ENCODE data around the gene HCN2. TPM values are rescaled to one million over a fixed set of nuclear protein-coding genes. Genes with fewer than 3 reads are reported as not detected.

HCN2 gene
- total RNA-seq, 3 donors from 2014 or later (not counting 1 experiment from before 2014, with no cell fraction given): 0.96 to 1.6 (median 1.1) TPM

- H3K9me3 Mint-ChIP-seq: no peaks in the 10 kb centered on the region
- ATAC-seq: no peak
- Histone ChIP-seq H3K4me1 (ENCODE audit: control insufficient read depth, insufficient read depth, low read length) (peaks cover 24% of the 10 kb centered on the region), H3K27ac (ENCODE audit: low read length) (no peak overlapping the region), H3K9me3 (ENCODE audit: control insufficient read depth, insufficient read depth, low read length) (no peaks in the 10 kb centered on the region), H3K4me3 (ENCODE audit: low read length) (no peak overlapping the region), H3K36me3 (ENCODE audit: control insufficient read depth, insufficient read depth, low read length) (no peaks in the 10 kb centered on the region), H3K27me3 (ENCODE audit: control insufficient read depth, insufficient read depth, low read length) (peaks cover 24% of the 10 kb centered on the region)
- peaks cover 0 to 6% of the 10 kb centered on the region in 2 donors for H3K4me1 Mint-ChIP-seq
- no peak for DNase-seq
- peaks cover 0 to 4% of the 10 kb centered on the region in 2 donors for H3K27me3 Mint-ChIP-seq (ENCODE audit: low read depth in 2 of 2)
- H3K27ac Mint-ChIP-seq: no peak overlapping the region
- no peak overlapping the region for H3K4me3 Mint-ChIP-seq
- TF ChIP-seq, protein P1, sequence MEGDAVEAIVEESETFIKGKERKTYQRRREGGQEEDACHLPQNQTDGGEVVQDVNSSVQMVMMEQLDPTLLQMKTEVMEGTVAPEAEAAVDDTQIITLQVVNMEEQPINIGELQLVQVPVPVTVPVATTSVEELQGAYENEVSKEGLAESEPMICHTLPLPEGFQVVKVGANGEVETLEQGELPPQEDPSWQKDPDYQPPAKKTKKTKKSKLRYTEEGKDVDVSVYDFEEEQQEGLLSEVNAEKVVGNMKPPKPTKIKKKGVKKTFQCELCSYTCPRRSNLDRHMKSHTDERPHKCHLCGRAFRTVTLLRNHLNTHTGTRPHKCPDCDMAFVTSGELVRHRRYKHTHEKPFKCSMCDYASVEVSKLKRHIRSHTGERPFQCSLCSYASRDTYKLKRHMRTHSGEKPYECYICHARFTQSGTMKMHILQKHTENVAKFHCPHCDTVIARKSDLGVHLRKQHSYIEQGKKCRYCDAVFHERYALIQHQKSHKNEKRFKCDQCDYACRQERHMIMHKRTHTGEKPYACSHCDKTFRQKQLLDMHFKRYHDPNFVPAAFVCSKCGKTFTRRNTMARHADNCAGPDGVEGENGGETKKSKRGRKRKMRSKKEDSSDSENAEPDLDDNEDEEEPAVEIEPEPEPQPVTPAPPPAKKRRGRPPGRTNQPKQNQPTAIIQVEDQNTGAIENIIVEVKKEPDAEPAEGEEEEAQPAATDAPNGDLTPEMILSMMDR (IDR thresholded peaks at IDR 0.05): no peak
- intact Hi-C loops (cut with micrococcal nuclease): no loop called here
- no peaks in the 10 kb centered on the region for H3K36me3 Mint-ChIP-seq
- 85% methylated on average over 14 of the region's 19 CpGs for WGBS (ENCODE audit: insufficient coverage)
Observed at GRCh38 chr19:592101-592500, 2.4 kb downstream of the HCN2 start.

GRCh38 chr19:593055-593454 is 3.4 kb downstream of the HCN2 start:
- 91% methylated on average over 18 of the region's 18 CpGs for WGBS (ENCODE audit: insufficient coverage)
- intact Hi-C loops (cut with micrococcal nuclease): no loop called here
- peaks cover 0 to 6% of the 10 kb centered on the region in 2 donors for H3K4me1 Mint-ChIP-seq
- no peaks in the 10 kb centered on the region for H3K36me3 Mint-ChIP-seq
- H3K27me3 Mint-ChIP-seq (ENCODE audit: low read depth in 2 of 2): peaks cover 0 to 4% of the 10 kb centered on the region in 2 donors
- no peaks in the 10 kb centered on the region for H3K9me3 ChIP-seq (ENCODE audit: control insufficient read depth, insufficient read depth, low read length)
- no peaks in the 10 kb centered on the region for H3K36me3 ChIP-seq (ENCODE audit: control insufficient read depth, insufficient read depth, low read length)
- no peak overlapping the region for H3K27ac ChIP-seq (ENCODE audit: low read length)
- no peak overlapping the region for H3K27ac Mint-ChIP-seq
- TF ChIP-seq, protein P1 (IDR thresholded peaks at IDR 0.05): no peak
- H3K4me3 Mint-ChIP-seq: no peak overlapping the region
- H3K4me1 ChIP-seq (ENCODE audit: control insufficient read depth, insufficient read depth, low read length): peaks cover 19% of the 10 kb centered on the region
- no peaks in the 10 kb centered on the region for H3K9me3 Mint-ChIP-seq
- peaks cover 24% of the 10 kb centered on the region for H3K27me3 ChIP-seq (ENCODE audit: control insufficient read depth, insufficient read depth, low read length)
- ATAC-seq: no peak
- no peak for DNase-seq
- H3K4me3 ChIP-seq (ENCODE audit: low read length): no peak overlapping the region

DNA sequence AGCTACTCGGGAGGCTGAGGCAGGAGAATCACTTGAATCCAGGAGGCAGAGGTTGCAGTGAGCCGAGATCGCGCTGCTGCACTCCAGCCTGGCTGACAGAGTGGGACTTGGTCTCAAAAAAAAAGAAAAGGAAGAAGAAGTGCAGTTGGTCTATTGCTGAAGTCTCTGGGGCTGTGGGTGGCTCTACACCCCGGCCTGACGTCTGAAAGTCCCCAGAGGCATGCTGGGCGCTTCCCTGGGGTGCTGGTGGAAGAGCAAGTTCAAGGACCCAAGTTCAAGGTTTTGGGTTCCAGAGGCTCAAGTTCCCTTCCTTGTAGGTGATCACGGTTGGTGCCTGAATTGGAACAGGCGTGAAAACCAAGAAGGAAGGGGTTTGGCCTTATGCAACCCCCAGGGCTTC is 3.8 kb downstream of the HCN2 start:
- Histone ChIP-seq H3K4me3 (ENCODE audit: low read length) (no peak overlapping the region), H3K9me3 (ENCODE audit: control insufficient read depth, insufficient read depth, low read length) (no peaks in the 10 kb centered on the region), H3K27ac (ENCODE audit: low read length) (no peak overlapping the region), H3K27me3 (ENCODE audit: control insufficient read depth, insufficient read depth, low read length) (peaks cover 19% of the 10 kb centered on the region), H3K36me3 (ENCODE audit: control insufficient read depth, insufficient read depth, low read length) (no peaks in the 10 kb centered on the region), H3K4me1 (ENCODE audit: control insufficient read depth, insufficient read depth, low read length) (peaks cover 15% of the 10 kb centered on the region)
- H3K9me3 Mint-ChIP-seq: no peaks in the 10 kb centered on the region
- TF ChIP-seq, protein P1 (IDR thresholded peaks at IDR 0.05): no peak
- peaks cover 0 to 6% of the 10 kb centered on the region in 2 donors for H3K4me1 Mint-ChIP-seq
- H3K4me3 Mint-ChIP-seq: no peak overlapping the region
- DNase-seq (no peak), ATAC-seq (no peak)
- peaks cover 0 to 4% of the 10 kb centered on the region in 2 donors for H3K27me3 Mint-ChIP-seq (ENCODE audit: low read depth in 2 of 2)
- H3K27ac Mint-ChIP-seq: no peak overlapping the region
- intact Hi-C loops (cut with micrococcal nuclease): no loop called here
- WGBS (ENCODE audit: insufficient coverage): 52% methylated on average over 9 of the region's 9 CpGs
- no peaks in the 10 kb centered on the region for H3K36me3 Mint-ChIP-seq

DNA sequence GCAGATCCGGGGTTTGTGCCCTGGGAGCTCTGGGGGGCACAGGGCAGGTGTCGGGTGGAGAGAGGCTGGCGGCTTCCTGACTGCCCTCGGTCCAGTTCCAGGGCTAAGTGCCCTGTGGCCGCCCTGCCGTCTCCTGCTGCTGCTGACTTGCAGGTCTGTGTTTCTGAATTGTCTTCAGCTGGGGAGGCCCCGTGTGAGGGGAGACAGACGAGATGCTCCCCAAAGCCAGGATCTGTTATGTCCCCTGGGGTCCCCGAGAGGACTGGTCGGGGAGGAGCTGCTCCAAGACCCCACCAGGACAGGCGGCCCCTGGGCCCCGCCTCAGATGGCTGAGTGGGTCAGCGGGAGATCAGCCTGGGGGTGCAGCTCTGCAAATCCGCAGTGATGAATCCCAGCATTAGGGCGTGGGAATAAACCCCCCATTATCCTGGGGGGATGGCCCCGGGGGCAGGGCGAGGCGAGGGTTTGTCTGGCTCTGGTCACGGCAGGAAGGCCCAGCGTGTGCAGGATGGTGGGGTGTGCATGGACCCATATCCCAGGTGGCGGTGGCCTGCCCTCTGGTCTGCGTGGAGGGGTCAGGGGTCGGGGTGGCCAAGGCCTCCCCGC is 4.7 kb downstream of the HCN2 start:
- Mint-ChIP-seq H3K27me3 (ENCODE audit: low read depth in 2 of 2) (peaks cover 0 to 4% of the 10 kb centered on the region in 2 donors), H3K4me1 (peaks cover 0 to 6% of the 10 kb centered on the region in 2 donors), H3K4me3 (no peak overlapping the region), H3K9me3 (no peaks in the 10 kb centered on the region), H3K27ac (no peak overlapping the region), H3K36me3 (no peaks in the 10 kb centered on the region)
- Histone ChIP-seq H3K9me3 (ENCODE audit: control insufficient read depth, insufficient read depth, low read length) (no peaks in the 10 kb centered on the region), H3K36me3 (ENCODE audit: control insufficient read depth, insufficient read depth, low read length) (no peaks in the 10 kb centered on the region), H3K27me3 (ENCODE audit: control insufficient read depth, insufficient read depth, low read length) (peaks cover 12% of the 10 kb centered on the region), H3K4me1 (ENCODE audit: control insufficient read depth, insufficient read depth, low read length) (peaks cover 6% of the 10 kb centered on the region), H3K4me3 (ENCODE audit: low read length) (no peak overlapping the region), H3K27ac (ENCODE audit: low read length) (no peak overlapping the region)
- TF ChIP-seq, protein P1 (IDR thresholded peaks at IDR 0.05): no peak
- intact Hi-C loops (cut with micrococcal nuclease): no loop called here
- ATAC-seq: no peak
- 72% methylated on average over 24 of the region's 24 CpGs for WGBS (ENCODE audit: insufficient coverage)
- no peak for DNase-seq

Data from natural killer cell (primary cell).